PC-3 (cell line): Measurements from ENCODE around the gene NMD3. TPM values are rescaled to one million over a fixed set of nuclear protein-coding genes. Genes with fewer than 3 reads are reported as not detected.
"Not testable (repeated sequence)": the region's sequence is repeated elsewhere in the genome, so short reads cannot be mapped to it uniquely, and the experiment has no call there.

Experiments used
- ATAC-seq: fragments of 200-7000 bp; cut with Tn5 transposase; 2 replicates; pipeline ENCODE4 v1.9.1; 2020; ENCODE audit warnings: mild to moderate bottlenecking, moderate library complexity
- BruUV-seq: library from RNA; stranded (reverse); fragments of 400-500 nt; replicated peaks from 2 replicates; lab custom pipeline; 2021; lab: Mats Ljungman, UMichigan
- CTCF ChIA-PET: fragments of 300-600 bp; sonication (Branson Sonifier 250); formaldehyde crosslinking; loops from one replicate; lab custom pipeline; 2022; ENCODE audit warnings: antibody characterized with exemption; lab: Charles Lee
- POLR2A ChIA-PET: fragments of 300-600 bp; sonication (Branson Sonifier 250); formaldehyde crosslinking; loops from one replicate; lab custom pipeline; 2022; ENCODE audit warnings: antibody characterized with exemption; ENCODE audit not compliant: unreplicated experiment; lab: Charles Lee
- DNase-seq: peaks from one replicate; pipeline ENCODE4 v3.0.0-alpha.2; 2015
- H2AFZ ChIP-seq: fragments of 300-600 bp; sonication (generic); 2 replicates; pipeline ENCODE4 v1.6.0; 2016; ENCODE audit warnings: antibody characterized with exemption, low read length
- H3F3A ChIP-seq: fragments of 300-600 bp; sonication (generic); one replicate; pipeline ENCODE4 v1.6.0; 2017; ENCODE audit warnings: antibody characterized with exemption, low read length, control low read depth, mild to moderate bottlenecking; ENCODE audit not compliant: unreplicated experiment
- H3K27ac ChIP-seq: fragments of 300-600 bp; sonication (generic); 2 replicates; pipeline ENCODE4 v1.5.1; 2016; ENCODE audit warnings: mild to moderate bottlenecking, low read length
- H3K27me3 ChIP-seq: fragments of 300-600 bp; sonication (generic); 2 replicates; pipeline ENCODE4 v1.6.1; 2016; ENCODE audit warnings: low read length, mixed read lengths
- H3K36me3 ChIP-seq: fragments of 300-600 bp; sonication (generic); 2 replicates; pipeline ENCODE4 v1.6.1; 2016; ENCODE audit warnings: low read depth, mixed run types, low read length, mixed read lengths
- H3K4me1 ChIP-seq: fragments of 300-600 bp; sonication (generic); 2 replicates; pipeline ENCODE4 v1.5.1; 2016; ENCODE audit warnings: low read length; ENCODE audit not compliant: insufficient read depth
- H3K4me2 ChIP-seq: fragments of 300-600 bp; sonication (generic); 2 replicates; pipeline ENCODE4 v1.6.0; 2016; ENCODE audit warnings: low read length
- H3K4me3 ChIP-seq: fragments of 300-600 bp; sonication (generic); 2 replicates; pipeline ENCODE4 v1.5.1; 2016; ENCODE audit warnings: mild to moderate bottlenecking, low read length, mixed read lengths
- H3K79me2 ChIP-seq: fragments of 300-600 bp; sonication (generic); 2 replicates; pipeline ENCODE4 v1.6.1; 2017; ENCODE audit warnings: low read length, mixed read lengths
- H3K9ac ChIP-seq: fragments of 300-600 bp; sonication (generic); 2 replicates; pipeline ENCODE4 v1.6.0; 2016; ENCODE audit warnings: mild to moderate bottlenecking, low read length
- H3K9me2 ChIP-seq: fragments of 300-600 bp; sonication (generic); replicated peaks from 2 replicates; pipeline ENCODE4 v1.6.1; 2016; ENCODE audit warnings: mixed run types, low read length, mixed read lengths
- H3K9me3 ChIP-seq: fragments of 300-600 bp; sonication (generic); 2 replicates; pipeline ENCODE4 v1.6.1; 2016; ENCODE audit warnings: low read length, mixed read lengths
- H4K20me1 ChIP-seq: fragments of 300-600 bp; sonication (generic); 2 replicates; pipeline ENCODE4 v1.6.1; 2016; ENCODE audit warnings: low read length, mixed read lengths
- CTCF ChIP-seq: fragments of 300-600 bp; sonication (generic); conservative IDR thresholded peaks from 2 replicates; pipeline ENCODE4 v1.5.1; 2017; ENCODE audit warnings: antibody characterized with exemption, low read depth, mild to moderate bottlenecking, low read length
- EZH2 ChIP-seq: fragments of 300-600 bp; sonication (generic); IDR thresholded peaks from one replicate; pipeline ENCODE4 v1.6.1; 2017; ENCODE audit warnings: antibody characterized with exemption, mild to moderate bottlenecking, low read length; ENCODE audit not compliant: unreplicated experiment
- EZH2phosphoT487 ChIP-seq: fragments of 300-600 bp; sonication (generic); IDR thresholded peaks from 2 replicates; pipeline ENCODE4 v1.6.1; 2018; ENCODE audit warnings: mild to moderate bottlenecking, antibody characterized with exemption, low read length, borderline replicate concordance
- intact Hi-C: fragments of 100-400 bp; cut with micrococcal nuclease; formaldehyde crosslinking; loops from 2 replicates; pipeline ENCODE4 v1.9.0; 2023
- total RNA-seq: library from RNA; depleted of rRNA; stranded (reverse); fragments of >200 nt; gene quantifications from 2 replicates; pipeline ENCODE4 v1.2.3, GENCODE V29; 2014

The NMD3 gene
- total RNA-seq, 1 experiment from 2014 or later = 72.6 TPM

- Histone ChIP-seq H3K4me2 (no peak overlapping the region), H3K4me1 (peaks cover 20% of the 10 kb centered on the region), H3K9me3 (no peaks in the 10 kb centered on the region), H3K27me3 (no peaks in the 10 kb centered on the region), H3K27ac (no peak overlapping the region), H3K79me2 (no peaks in the 10 kb centered on the region), H3K9ac (no peak overlapping the region), H2AFZ (no peak overlapping the region), H3F3A (no peaks in the 10 kb centered on the region), H3K4me3 (no peak overlapping the region), H3K9me2 (no peaks in the 10 kb centered on the region), H4K20me1 (no peaks in the 10 kb centered on the region), H3K36me3 (peaks cover 9% of the 10 kb centered on the region; the same call in 1 of the 2 replicates)
- ATAC-seq (no peak), DNase-seq (peak; percentile 16)
- TF ChIP-seq EZH2 (no peak), CTCF (no peak), EZH2phosphoT487 (no peak)
- CTCF ChIA-PET = interaction anchor here (1.1 kb wide), 1 partner anchor 133 kb away, joined by 4 read pairs; no protein-coding TSS in a partner anchor
- POLR2A ChIA-PET = interaction anchor here (0.6 kb wide), 1 partner anchor 41 kb away, joined by 4 read pairs; no protein-coding TSS in a partner anchor
- intact Hi-C loops = no loop called here
- no TSS peak for BruUV-seq
These were observed 54.8 kb downstream of the NMD3 start for GRCh38 chr3:161275919-161276318.

- H3K4me2 ChIP-seq, H2AFZ ChIP-seq, H3K36me3 ChIP-seq, CTCF ChIA-PET, intact Hi-C loops, H3K4me3 ChIP-seq, H3K79me2 ChIP-seq, DNase-seq, H3K27me3 ChIP-seq, H3K27ac ChIP-seq, H3F3A ChIP-seq, ATAC-seq, BruUV-seq, H3K9ac ChIP-seq, H3K9me3 ChIP-seq, POLR2A ChIA-PET, H3K9me2 ChIP-seq, H4K20me1 ChIP-seq, H3K4me1 ChIP-seq: not testable (repeated sequence)
These were observed 61.3 kb downstream of the NMD3 start for GRCh38 chr3:161282387-161282786.

- H3K27me3 ChIP-seq = no peaks in the 10 kb centered on the region
- CTCF ChIA-PET = no interaction called here
- no peaks in the 10 kb centered on the region for H3K36me3 ChIP-seq
- no TSS peak for BruUV-seq
- H3K4me3 ChIP-seq = no peak overlapping the region
- H3K9me2 ChIP-seq = no peaks in the 10 kb centered on the region
- no peaks in the 10 kb centered on the region for H3F3A ChIP-seq
- DNase-seq (no peak), ATAC-seq (0 out of 2 replicates have a peak, but pooled peaks have one; percentile 27)
- no peaks in the 10 kb centered on the region for H3K79me2 ChIP-seq
- H3K9me3 ChIP-seq = no peaks in the 10 kb centered on the region
- H3K4me2 ChIP-seq = no peak overlapping the region
- H3K4me1 ChIP-seq = no peaks in the 10 kb centered on the region
- H3K27ac ChIP-seq = no peak overlapping the region
- intact Hi-C loops = no loop called here
- H3K9ac ChIP-seq = no peak overlapping the region
- H2AFZ ChIP-seq = no peak overlapping the region
- H4K20me1 ChIP-seq = no peaks in the 10 kb centered on the region
- TF ChIP-seq EZH2 (no peak), EZH2phosphoT487 (no peak), CTCF (no peak)
- POLR2A ChIA-PET = interaction anchor here (0.6 kb wide), 1 partner anchor 81 kb away, joined by 3 read pairs; no protein-coding TSS in a partner anchor
These were observed 63.9 kb downstream of the NMD3 start for GRCh38 chr3:161284989-161285388.
